ENCODE measurements around the gene TFF2.

TFF2 gene

GRCh38 chr21:42383331-42383730 is 32.5 kb upstream of the TFF2 start:
- no peak overlapping the region for H3K4me2 ChIP-seq
- H3K27me3 ChIP-seq (ENCODE audit: insufficient read depth, low read depth): peaks cover 44% of the 10 kb centered on the region
- no peak overlapping the region for H3K4me3 ChIP-seq (IDR thresholded peaks at IDR 0.05; ENCODE audit: insufficient read depth, low read depth, low read length)
- H3K36me3 ChIP-seq (ENCODE audit: insufficient read depth): no peaks in the 10 kb centered on the region
- H3K79me2 ChIP-seq (ENCODE audit: insufficient read depth, low read depth): no peaks in the 10 kb centered on the region
- no peaks in the 10 kb centered on the region for H3K4me1 ChIP-seq (ENCODE audit: low read depth, poor library complexity, severe bottlenecking)
- H3K9ac ChIP-seq: no peak overlapping the region
- H4K20me1 ChIP-seq (ENCODE audit: insufficient read depth): no peaks in the 10 kb centered on the region
- no peak overlapping the region for H3K27ac ChIP-seq
- TF ChIP-seq CTCF (conservative IDR thresholded peaks at IDR 0.05; ENCODE audit: low read depth, low read length): no peak
- no peak overlapping the region for H2AFZ ChIP-seq (ENCODE audit: low read depth)

- Histone ChIP-seq H3K4me1 (ENCODE audit: low read depth, poor library complexity, severe bottlenecking) (no peaks in the 10 kb centered on the region), H3K4me2 (no peak overlapping the region), H3K79me2 (ENCODE audit: insufficient read depth, low read depth) (no peaks in the 10 kb centered on the region), H3K36me3 (ENCODE audit: insufficient read depth) (no peaks in the 10 kb centered on the region), H3K4me3 (IDR thresholded peaks at IDR 0.05; ENCODE audit: insufficient read depth, low read depth, low read length) (no peak overlapping the region), H3K9ac (no peak overlapping the region), H3K27me3 (ENCODE audit: insufficient read depth, low read depth) (peaks cover 44% of the 10 kb centered on the region), H3K27ac (no peak overlapping the region), H2AFZ (ENCODE audit: low read depth) (no peak overlapping the region), H4K20me1 (ENCODE audit: insufficient read depth) (no peaks in the 10 kb centered on the region)
- no peak for TF ChIP-seq CTCF (conservative IDR thresholded peaks at IDR 0.05; ENCODE audit: low read depth, low read length)
Observed at GRCh38 chr21:42382915-42383314, 32.1 kb upstream of the TFF2 start.

GRCh38 chr21:42381347-42381984 is 30.7 kb upstream of the TFF2 start:
- H2AFZ ChIP-seq (ENCODE audit: low read depth): no peak overlapping the region
- no peaks in the 10 kb centered on the region for H3K79me2 ChIP-seq (ENCODE audit: insufficient read depth, low read depth)
- H3K27ac ChIP-seq: no peak overlapping the region
- TF ChIP-seq CTCF (conservative IDR thresholded peaks at IDR 0.05; ENCODE audit: low read depth, low read length): peak; percentile 52
- H3K9ac ChIP-seq: no peak overlapping the region
- H3K4me2 ChIP-seq: no peak overlapping the region
- no peak overlapping the region for H3K4me3 ChIP-seq (IDR thresholded peaks at IDR 0.05; ENCODE audit: insufficient read depth, low read depth, low read length)
- no peaks in the 10 kb centered on the region for H3K4me1 ChIP-seq (ENCODE audit: low read depth, poor library complexity, severe bottlenecking)
- no peaks in the 10 kb centered on the region for H4K20me1 ChIP-seq (ENCODE audit: insufficient read depth)
- no peaks in the 10 kb centered on the region for H3K36me3 ChIP-seq (ENCODE audit: insufficient read depth)
- peaks cover 44% of the 10 kb centered on the region for H3K27me3 ChIP-seq (ENCODE audit: insufficient read depth, low read depth)

GRCh38 chr21:42379426-42380215 is 28.8 kb upstream of the TFF2 start:
- Histone ChIP-seq H3K79me2 (ENCODE audit: insufficient read depth, low read depth) (no peaks in the 10 kb centered on the region), H3K4me3 (IDR thresholded peaks at IDR 0.05; ENCODE audit: insufficient read depth, low read depth, low read length) (no peak overlapping the region), H3K27me3 (ENCODE audit: insufficient read depth, low read depth) (peaks cover 45% of the 10 kb centered on the region), H3K36me3 (ENCODE audit: insufficient read depth) (no peaks in the 10 kb centered on the region), H3K4me1 (ENCODE audit: low read depth, poor library complexity, severe bottlenecking) (no peaks in the 10 kb centered on the region), H3K9ac (no peak overlapping the region), H2AFZ (ENCODE audit: low read depth) (no peak overlapping the region), H3K4me2 (no peak overlapping the region), H4K20me1 (ENCODE audit: insufficient read depth) (no peaks in the 10 kb centered on the region), H3K27ac (no peak overlapping the region)
- no peak for TF ChIP-seq CTCF (conservative IDR thresholded peaks at IDR 0.05; ENCODE audit: low read depth, low read length)
